ENCODE data around the gene EXOSC10.

DNA sequence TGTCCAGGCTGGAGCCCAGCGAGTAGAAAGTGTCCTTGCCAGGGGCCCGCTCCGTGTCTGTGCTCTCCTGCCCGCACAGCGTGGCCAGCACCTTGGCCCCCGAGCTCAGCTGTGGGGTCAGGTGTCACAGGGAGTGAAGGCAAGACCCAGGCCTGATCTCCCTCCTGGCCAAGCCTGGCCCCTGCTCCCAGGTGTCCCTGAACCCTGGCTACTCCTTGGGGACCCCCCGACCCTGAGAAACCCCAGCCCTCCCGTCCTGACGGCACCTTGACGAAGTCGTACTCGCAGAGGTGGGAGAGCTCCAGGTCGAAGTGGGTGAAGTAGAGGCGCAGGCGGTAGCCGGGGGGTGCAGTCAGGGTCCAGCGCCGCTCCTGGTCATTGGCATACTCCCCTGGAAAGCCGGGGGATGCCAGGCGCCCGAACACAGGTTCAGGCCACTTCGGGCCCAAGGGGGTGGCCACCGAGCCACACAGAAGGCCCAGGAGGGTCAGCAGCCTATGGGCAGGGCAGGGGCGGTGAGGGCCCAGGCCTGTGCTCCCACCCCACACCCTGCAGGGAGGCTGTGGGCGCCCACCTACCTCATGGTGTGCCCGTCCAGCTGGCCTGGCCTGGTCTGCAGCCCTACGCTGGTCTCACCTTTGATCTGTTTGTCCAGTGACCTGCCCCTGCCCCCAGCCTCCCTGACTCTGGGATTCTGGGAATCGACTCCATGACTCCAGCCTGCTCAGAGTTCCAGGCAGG lies 52.9 kb downstream of the EXOSC10 start, which contains the start of gene MASP2:
- TF ChIP-seq, protein P1, sequence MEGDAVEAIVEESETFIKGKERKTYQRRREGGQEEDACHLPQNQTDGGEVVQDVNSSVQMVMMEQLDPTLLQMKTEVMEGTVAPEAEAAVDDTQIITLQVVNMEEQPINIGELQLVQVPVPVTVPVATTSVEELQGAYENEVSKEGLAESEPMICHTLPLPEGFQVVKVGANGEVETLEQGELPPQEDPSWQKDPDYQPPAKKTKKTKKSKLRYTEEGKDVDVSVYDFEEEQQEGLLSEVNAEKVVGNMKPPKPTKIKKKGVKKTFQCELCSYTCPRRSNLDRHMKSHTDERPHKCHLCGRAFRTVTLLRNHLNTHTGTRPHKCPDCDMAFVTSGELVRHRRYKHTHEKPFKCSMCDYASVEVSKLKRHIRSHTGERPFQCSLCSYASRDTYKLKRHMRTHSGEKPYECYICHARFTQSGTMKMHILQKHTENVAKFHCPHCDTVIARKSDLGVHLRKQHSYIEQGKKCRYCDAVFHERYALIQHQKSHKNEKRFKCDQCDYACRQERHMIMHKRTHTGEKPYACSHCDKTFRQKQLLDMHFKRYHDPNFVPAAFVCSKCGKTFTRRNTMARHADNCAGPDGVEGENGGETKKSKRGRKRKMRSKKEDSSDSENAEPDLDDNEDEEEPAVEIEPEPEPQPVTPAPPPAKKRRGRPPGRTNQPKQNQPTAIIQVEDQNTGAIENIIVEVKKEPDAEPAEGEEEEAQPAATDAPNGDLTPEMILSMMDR (IDR thresholded peaks at IDR 0.05; ENCODE audit: poor library complexity, severe bottlenecking) = no peak
- TF ChIP-seq EZH2 (IDR thresholded peaks at IDR 0.05; ENCODE audit: borderline replicate concordance, insufficient read depth, low read length, poor library complexity, severe bottlenecking) (no peak), RAD21 (conservative IDR thresholded peaks at IDR 0.05) (no peak)
